Measurements from ENCODE around the gene TMEM120A. TPM values are rescaled to one million over a fixed set of nuclear protein-coding genes. Genes with fewer than 3 reads are reported as not detected.

The TMEM120A gene
- total and polyA plus RNA-seq, 10 of the 15 experiments (the other 5 are each of a cell fraction or from before 2014, with no cell fraction given): 0.43 to 86.6 (median 18.5) TPM

GRCh38 chr7:75986147-75986781 lies 8.1 kb downstream of the TMEM120A start (continued):
- no peak for TF ChIP-seq PAX5 (IDR thresholded peaks at IDR 0.05; ENCODE audit: borderline replicate concordance, low read depth, low read length)

- ChIA-PET SMC1A (ENCODE audit: uncharacterized antibody, unreplicated experiment) (no interaction called here), CTCF (interaction anchor here (0.7 kb wide), 1 partner anchor 109 kb away, joined by 3 read pairs; no protein-coding TSS in a partner anchor), POLR2A (no interaction called here), RAD21 (ENCODE audit: unreplicated experiment) (no interaction called here)
- no peaks in the 10 kb centered on the region for H4K20me1 ChIP-seq (ENCODE audit: control insufficient read depth, insufficient read depth)
- H3K79me2 ChIP-seq (ENCODE audit: control insufficient read depth, insufficient read depth, low read length): no peaks in the 10 kb centered on the region
- H3K4me2 ChIP-seq (ENCODE audit: control insufficient read depth, insufficient read depth): no peak overlapping the region
- H3K9ac ChIP-seq (ENCODE audit: control insufficient read depth, insufficient read depth, low read length): no peak overlapping the region
- in situ Hi-C loops (cut with MboI): no loop called here
- H3K9me3 ChIP-seq (replicated peaks; ENCODE audit: control insufficient read depth, insufficient read depth, low read length): no peaks in the 10 kb centered on the region
- H3K4me1 ChIP-seq (ENCODE audit: control insufficient read depth, insufficient read depth, low read length): no peaks in the 10 kb centered on the region; the same call in 1 of the 2 replicates
- TSS peak; percentile 69 for BruUV-seq (replicated peaks)
- H3K36me3 ChIP-seq (ENCODE audit: control insufficient read depth in 2 of 2, insufficient read depth in 2 of 2, low read length in 1 of 2): peaks cover 3 to 24% of the 10 kb centered on the region in 2 experiments; a peak in 3 of 4 replicates
- no peak for FAIRE-seq
- WGBS (ENCODE audit: insufficient coverage, insufficient replicate concordance, low lambda C conversion rate, missing lambda C conversion rate): 94% methylated on average over 41 of the region's 41 CpGs
- H3K27ac ChIP-seq (ENCODE audit: control insufficient read depth, insufficient read depth): no peak overlapping the region
- no peak overlapping the region for H2AFZ ChIP-seq (ENCODE audit: control insufficient read depth, low read depth, low read length)
- intact Hi-C loops (cut with micrococcal nuclease; ENCODE audit: unreplicated experiment): no loop called here
- H3K4me3 ChIP-seq: no peak overlapping the region
- DNase-seq (ENCODE audit: low read depth, low spot score): no peak
- ATAC-seq: no peak
- no peaks in the 10 kb centered on the region for H3K27me3 ChIP-seq (replicated peaks in 1 of 2; ENCODE audit: control insufficient read depth in 2 of 2, insufficient read depth in 2 of 2, low read length in 1 of 2)
- TF ChIP-seq PKNOX1 (IDR thresholded peaks at IDR 0.05) (no peak), RAD21 (IDR thresholded peaks at IDR 0.05; ENCODE audit: insufficient read depth, low read depth, low read length) (no peak), EGR1 (IDR thresholded peaks at IDR 0.05; ENCODE audit: borderline replicate concordance in 1 of 2, low read depth in 2 of 2, low read length in 2 of 2) (no peak), STAT3 (IDR thresholded peaks at IDR 0.05; ENCODE audit: low read depth, low read length) (no peak), CUX1 (IDR thresholded peaks at IDR 0.05; ENCODE audit: insufficient replicate concordance, low read depth, low read length) (no peak), LARP7 (IDR thresholded peaks at IDR 0.05) (no peak), RB1 (IDR thresholded peaks at IDR 0.05; ENCODE audit: borderline replicate concordance) (no peak), NFXL1 (IDR thresholded peaks at IDR 0.05; ENCODE audit: borderline replicate concordance) (no peak), BCLAF1 (IDR thresholded peaks at IDR 0.05) (no peak), CBX3 (IDR thresholded peaks at IDR 0.05; ENCODE audit: borderline replicate concordance, low read depth) (no peak), ASH2L (IDR thresholded peaks at IDR 0.05; ENCODE audit: borderline replicate concordance, low read depth) (no peak)
Measured at GRCh38 chr7:75985518-75986146, 8.8 kb downstream of the TMEM120A start.

All from GM12878 (cell line).